Regular cardiac myocyte (primary cell): Measurements from ENCODE around the gene ARMCX6. TPM values are rescaled to one million over a fixed set of nuclear protein-coding genes. Genes with fewer than 3 reads are reported as not detected.

Source experiments
- total RNA-seq: library from RNA; depleted of rRNA; stranded (reverse); fragments of >200 nt; gene quantifications from 2 replicates; pipeline ENCODE4 v1.2.3, GENCODE V29; 2014

The ARMCX6 gene
- 26.8 and 35.7 TPM in 2 replicates for total RNA-seq

DNA sequence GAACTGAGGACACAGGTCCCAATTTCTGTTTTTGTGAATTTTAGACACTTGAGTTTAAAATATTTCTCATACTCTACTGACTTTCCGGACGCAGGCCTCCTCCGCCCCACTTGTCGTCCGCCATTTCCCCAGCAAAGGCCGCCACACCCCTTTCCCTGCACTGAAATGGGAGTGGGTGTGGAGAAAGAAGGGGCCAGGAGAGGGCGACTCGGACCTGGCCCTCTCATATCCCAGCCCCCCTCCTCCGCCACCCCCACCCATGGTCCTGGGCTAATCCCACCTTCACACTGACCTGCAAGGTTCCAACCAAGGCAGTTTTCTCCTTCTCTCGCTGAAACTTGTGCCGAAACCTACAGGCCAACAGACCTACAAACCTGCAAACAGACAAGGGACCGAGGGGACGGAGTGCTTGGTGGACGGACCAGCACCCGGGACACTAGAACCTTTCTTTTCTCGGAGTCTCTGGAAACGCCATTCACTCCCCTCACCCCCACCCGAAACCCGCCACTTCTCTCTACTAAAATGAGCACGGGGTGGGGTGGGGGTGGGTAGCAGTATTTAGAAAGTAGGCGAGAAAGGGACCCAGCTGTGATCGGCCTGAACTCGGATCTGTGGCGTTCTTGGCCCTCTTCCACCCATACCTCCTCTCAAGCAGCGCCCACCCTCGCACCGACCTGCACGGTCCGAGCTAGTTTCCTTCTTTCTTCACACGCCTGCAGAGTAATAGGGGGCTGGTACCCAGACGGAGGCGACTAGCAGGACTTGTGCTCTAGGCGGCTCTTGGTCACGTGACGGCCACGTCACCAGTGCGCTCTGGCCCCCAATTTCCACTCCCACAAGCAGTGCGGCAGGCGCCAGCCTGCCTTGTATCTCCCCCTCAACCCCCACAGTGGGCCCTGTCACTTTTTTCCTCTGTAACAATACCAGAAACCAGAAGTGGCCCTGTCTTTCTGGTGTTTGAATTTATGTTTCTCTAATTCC is at the start of gene ARMCX6:
TSS of gene ARMCX6 (minus strand) at position 790 of the 981 bp plus-strand sequence. CDS start 1,380 bp downstream, outside the sequence.

DNA sequence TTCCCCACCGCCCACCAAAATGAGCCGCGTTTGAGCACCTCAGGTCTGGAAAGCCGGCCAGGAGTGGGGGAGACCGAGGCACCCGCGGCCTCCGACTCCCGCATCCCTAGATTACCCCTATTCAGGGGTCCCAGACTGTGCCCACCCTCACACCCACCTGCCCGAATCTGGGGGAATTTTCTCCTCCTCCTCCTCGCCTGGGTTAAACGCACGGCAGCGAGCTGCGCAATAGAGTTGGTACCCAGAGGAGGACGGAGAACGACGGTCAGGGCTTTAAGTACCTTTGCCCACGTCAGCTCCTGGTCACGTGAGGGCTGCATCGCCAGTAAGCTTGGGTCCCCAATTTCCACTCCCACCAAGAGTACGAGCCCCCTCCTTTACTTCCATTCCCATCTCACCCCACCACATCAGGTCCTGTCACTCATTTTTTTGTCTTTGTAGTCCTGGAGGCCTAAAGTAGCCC is 41.8 kb upstream of the ARMCX6 start, which contains the start of gene ARMCX2:
TSS of gene ARMCX2 (minus strand) at position 250 of the 463 bp plus-strand sequence. CDS start 2,262 bp downstream, outside the sequence.

Other genes with a start within 250 kb of the ARMCX6 start
- gene BTK, start 231.8 kb downstream of the ARMCX6 start, total RNA-seq, result not detected in 2 replicates
- 278 and 320 TPM in 2 replicates for gene RPL36A, start 227.0 kb downstream of the ARMCX6 start, total RNA-seq
- gene GLA, start 210.1 kb downstream of the ARMCX6 start, total RNA-seq, result 27.3 and 38.0 TPM in 2 replicates
- gene HNRNPH2, start 209.8 kb downstream of the ARMCX6 start, total RNA-seq, result 64.5 and 96.4 TPM in 2 replicates
- gene ARMCX4, start 132.5 kb downstream of the ARMCX6 start, total RNA-seq, result 5.4 and 6.8 TPM in 2 replicates
- gene ARMCX1, start 67.5 kb downstream of the ARMCX6 start, total RNA-seq, result 45.4 and 63.1 TPM in 2 replicates
- gene ARMCX3, start 5.2 kb upstream of the ARMCX6 start, total RNA-seq, result 89.3 and 113 TPM in 2 replicates
- gene ARMCX2, start 41.9 kb upstream of the ARMCX6 start, total RNA-seq, result 112 and 123 TPM in 2 replicates